HepG2 (cell line): ENCODE results near the gene HOXC10. TPM values are rescaled to one million over a fixed set of nuclear protein-coding genes. Genes with fewer than 3 reads are reported as not detected.

Experiments used
- AGO2 ChIP-seq: fragments of 200-400 bp; formaldehyde crosslinking; optimal IDR thresholded peaks from 2 replicates; pipeline ENCODE3; 2017; ENCODE audit warnings: mild to moderate bottlenecking, low read depth, low read length, moderate library complexity
- CENPX ChIP-seq: sonication (generic); formaldehyde crosslinking; IDR thresholded peaks from 2 replicates; pipeline ENCODE4 v1.9.0; 2021; ENCODE audit warnings: mild to moderate bottlenecking, missing genetic modification reagents, moderate library complexity
- IKZF4 ChIP-seq: sonication (generic); formaldehyde crosslinking; IDR thresholded peaks from 2 replicates; pipeline ENCODE4 v1.5.1; 2020; ENCODE audit warnings: borderline replicate concordance, mild to moderate bottlenecking, low read depth, missing genetic modification reagents; ENCODE audit errors: not compliant biosample characterization
- NFKBIZ ChIP-seq: IDR thresholded peaks from 2 replicates; pipeline ENCODE4 v1.6.1; 2018; ENCODE audit warnings: missing genetic modification reagents, missing compliant biosample characterization
- RFXAP ChIP-seq: sonication (generic); formaldehyde crosslinking; IDR thresholded peaks from 2 replicates; pipeline ENCODE4 v1.4.0; 2020; ENCODE audit warnings: missing genetic modification reagents, borderline replicate concordance
- THAP7 ChIP-seq: sonication (generic); formaldehyde crosslinking; IDR thresholded peaks from 2 replicates; pipeline ENCODE4 v1.8.1; 2023; ENCODE audit warnings: mild to moderate bottlenecking, missing genetic modification reagents
- TMF1 ChIP-seq: sonication (generic); formaldehyde crosslinking; IDR thresholded peaks from 2 replicates; pipeline ENCODE4 v1.8.1; 2022; ENCODE audit warnings: low read depth, missing genetic modification reagents
- ZBTB7B ChIP-seq: sonication (generic); formaldehyde crosslinking; IDR thresholded peaks from 2 replicates; pipeline ENCODE4 v1.4.0; 2020; ENCODE audit warnings: missing genetic modification reagents
- ZMYM4 ChIP-seq: sonication (generic); formaldehyde crosslinking; IDR thresholded peaks from 2 replicates; pipeline ENCODE4 v1.8.1; 2023; ENCODE audit warnings: mild to moderate bottlenecking, missing genetic modification reagents
- ZNF496 ChIP-seq: sonication (generic); formaldehyde crosslinking; IDR thresholded peaks from 2 replicates; pipeline ENCODE4 v1.8.1; 2023; ENCODE audit warnings: mild to moderate bottlenecking, moderate library complexity, missing genetic modification reagents; ENCODE audit not compliant: insufficient replicate concordance
- polyA plus RNA-seq, 8 experiments: library from polyadenylated mRNA; depleted of rRNA in 3 of 8; stranded (reverse) in 7 of 8; unstranded in 1 of 8; fragments of >200 nt; fragmentation: Illumina TruSeq in 4 of 8; extraction: Trizol in 4 of 8; gene quantifications; 2 replicates each; pipeline versions ENCODE4 v1.2.1 to v1.2.3, GENCODE V29; 2011 to 2016; ENCODE audit warnings: low read depth in 4 of 8, missing spikeins in 1 of 8, mixed read lengths in 1 of 8; ENCODE audit not compliant: insufficient read depth in 1 of 8
- total RNA-seq, 5 experiments: library from RNA; depleted of rRNA; stranded (reverse); fragments of >200 nt; fragmentation: Illumina TruSeq; extraction: Trizol; gene quantifications; 2 replicates each; pipeline ENCODE4 v1.2.3, GENCODE V29; 2016; ENCODE audit warnings: low read depth in 1 of 5
- TF ChIP-seq, protein P1 (sequence below): sonication (generic); formaldehyde crosslinking; IDR thresholded peaks from 2 replicates; pipeline ENCODE4 v1.4.0; 2020; ENCODE audit warnings: missing genetic modification reagents, borderline replicate concordance
- TF ChIP-seq, protein P2 (sequence below): sonication (generic); formaldehyde crosslinking; IDR thresholded peaks from 2 replicates; pipeline ENCODE4 v1.5.1; 2020; ENCODE audit warnings: missing genetic modification reagents, mild to moderate bottlenecking, borderline replicate concordance

HOXC10 gene
- total and polyA plus RNA-seq, 2 of the 13 experiments (the other 11 are each of a cell fraction or from before 2014, with no cell fraction given): not detected

DNA sequence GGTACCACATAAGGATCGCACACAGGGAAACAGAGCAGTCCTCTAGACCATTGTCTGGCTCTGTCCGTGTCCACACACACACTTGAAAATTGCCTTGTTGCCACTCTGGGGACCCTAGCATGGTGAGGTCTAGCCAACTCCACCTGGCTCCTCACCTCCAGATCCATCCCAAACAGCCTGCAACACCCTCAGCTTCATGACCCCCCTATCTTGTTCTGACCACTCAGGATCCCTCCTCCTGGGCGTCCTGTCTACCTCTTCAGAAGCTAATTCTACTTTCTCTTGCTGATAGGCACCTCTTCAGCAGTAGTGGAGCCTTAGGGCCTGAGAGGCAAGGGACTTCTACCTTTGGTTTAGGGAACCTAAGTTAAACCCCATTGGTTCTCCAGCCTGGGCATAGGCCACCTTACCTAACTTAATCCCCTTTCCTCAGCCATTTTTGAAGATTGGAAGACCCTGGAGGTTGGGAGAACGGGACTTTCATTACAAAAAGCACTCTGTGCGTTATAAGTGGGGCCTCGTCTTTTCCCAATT, 47.2 kb downstream of the HOXC10 start (continued):
- TF ChIP-seq IKZF4 (CRISPR knock-in tag) (no peak), ZBTB7B (CRISPR knock-in tag) (no peak), ZMYM4 (CRISPR knock-in tag) (no peak), AGO2 (no peak), THAP7 (no peak), NFKBIZ (CRISPR knock-in tag) (no peak), RFXAP (CRISPR knock-in tag) (no peak), TMF1 (CRISPR knock-in tag) (no peak), CENPX (CRISPR knock-in tag) (no peak), ZNF496 (CRISPR knock-in tag) (no peak)
- TF ChIP-seq, protein P1, sequence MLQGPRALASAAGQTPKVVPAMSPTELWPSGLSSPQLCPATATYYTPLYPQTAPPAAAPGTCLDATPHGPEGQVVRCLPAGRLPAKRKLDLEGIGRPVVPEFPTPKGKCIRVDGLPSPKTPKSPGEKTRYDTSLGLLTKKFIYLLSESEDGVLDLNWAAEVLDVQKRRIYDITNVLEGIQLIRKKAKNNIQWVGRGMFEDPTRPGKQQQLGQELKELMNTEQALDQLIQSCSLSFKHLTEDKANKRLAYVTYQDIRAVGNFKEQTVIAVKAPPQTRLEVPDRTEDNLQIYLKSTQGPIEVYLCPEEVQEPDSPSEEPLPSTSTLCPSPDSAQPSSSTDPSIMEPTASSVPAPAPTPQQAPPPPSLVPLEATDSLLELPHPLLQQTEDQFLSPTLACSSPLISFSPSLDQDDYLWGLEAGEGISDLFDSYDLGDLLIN (CRISPR knock-in tag): no peak
- TF ChIP-seq, protein P2, sequence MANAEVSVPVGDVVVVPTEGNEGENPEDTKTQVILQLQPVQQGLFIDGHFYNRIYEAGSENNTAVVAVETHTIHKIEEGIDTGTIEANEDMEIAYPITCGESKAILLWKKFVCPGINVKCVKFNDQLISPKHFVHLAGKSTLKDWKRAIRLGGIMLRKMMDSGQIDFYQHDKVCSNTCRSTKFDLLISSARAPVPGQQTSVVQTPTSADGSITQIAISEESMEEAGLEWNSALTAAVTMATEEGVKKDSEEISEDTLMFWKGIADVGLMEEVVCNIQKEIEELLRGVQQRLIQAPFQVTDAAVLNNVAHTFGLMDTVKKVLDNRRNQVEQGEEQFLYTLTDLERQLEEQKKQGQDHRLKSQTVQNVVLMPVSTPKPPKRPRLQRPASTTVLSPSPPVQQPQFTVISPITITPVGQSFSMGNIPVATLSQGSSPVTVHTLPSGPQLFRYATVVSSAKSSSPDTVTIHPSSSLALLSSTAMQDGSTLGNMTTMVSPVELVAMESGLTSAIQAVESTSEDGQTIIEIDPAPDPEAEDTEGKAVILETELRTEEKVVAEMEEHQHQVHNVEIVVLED (CRISPR knock-in tag): no peak
